HepG2 (cell line): ENCODE data around the gene SSTR5. TPM values are rescaled to one million over a fixed set of nuclear protein-coding genes. Genes with fewer than 3 reads are reported as not detected.
A peak's percentile ranks its signal among the peaks of the same experiment; 100 is the strongest.

Experiments
- CAMTA2 ChIP-seq: sonication (generic); formaldehyde crosslinking; IDR thresholded peaks from 2 replicates; pipeline ENCODE4 v1.4.0; 2020; ENCODE audit warnings: mild to moderate bottlenecking, missing genetic modification reagents, borderline replicate concordance
- CTCF ChIP-seq: sonication (generic); formaldehyde crosslinking; IDR thresholded peaks from 2 replicates; pipeline ENCODE4 v1.5.0; 2020; ENCODE audit warnings: mild to moderate bottlenecking, missing genetic modification reagents, moderate library complexity
- DNMT3B ChIP-seq: conservative IDR thresholded peaks from 2 replicates; pipeline ENCODE4 v1.6.1; 2016; ENCODE audit warnings: missing biosample characterization, control low read depth
- EP300 ChIP-seq, 3 experiments: sonication (generic) in 1 of 3; formaldehyde crosslinking in 1 of 3; IDR thresholded peaks; 2 replicates each; pipeline versions ENCODE4 v1.5.1 to v1.6.1; 2011 to 2020; ENCODE audit warnings: low read depth in 2 of 3, low read length in 2 of 3, borderline replicate concordance in 1 of 3, improper control_type of control experiment in 1 of 3, mild to moderate bottlenecking in 1 of 3, missing genetic modification reagents in 1 of 3, moderate library complexity in 1 of 3
- EZH2 ChIP-seq: conservative IDR thresholded peaks from 2 replicates; pipeline ENCODE4 v1.6.1; 2012; ENCODE audit warnings: mild to moderate bottlenecking, low read depth, low read length, moderate library complexity
- GFI1 ChIP-seq: sonication (generic); formaldehyde crosslinking; IDR thresholded peaks from 2 replicates; pipeline ENCODE4 v1.5.0; 2020; ENCODE audit warnings: missing genetic modification reagents, mild to moderate bottlenecking, borderline replicate concordance
- IKZF5 ChIP-seq: IDR thresholded peaks from 2 replicates; pipeline ENCODE4 v1.6.1; 2018; ENCODE audit warnings: missing genetic modification reagents, mild to moderate bottlenecking, missing compliant biosample characterization
- KMT2A ChIP-seq: sonication (generic); formaldehyde crosslinking; IDR thresholded peaks from 2 replicates; pipeline ENCODE4 v1.4.0; 2020; ENCODE audit warnings: missing genetic modification reagents
- PRPF4 ChIP-seq: fragments of 200-400 bp; formaldehyde crosslinking; IDR thresholded peaks from 2 replicates; pipeline ENCODE4 v1.6.1; 2016; ENCODE audit warnings: low read length, low read depth; ENCODE audit not compliant: poor library complexity, severe bottlenecking
- RAD21 ChIP-seq: fragments of 450-650 bp; formaldehyde crosslinking; IDR thresholded peaks from 2 replicates; pipeline ENCODE4 v1.5.0; 2020; ENCODE audit warnings: mild to moderate bottlenecking
- SRSF1 ChIP-seq: fragments of 200-400 bp; formaldehyde crosslinking; optimal IDR thresholded peaks from 2 replicates; pipeline ENCODE3; 2017; ENCODE audit warnings: mild to moderate bottlenecking, low read depth, low read length, moderate library complexity
- SSRP1 ChIP-seq: IDR thresholded peaks from 2 replicates; pipeline ENCODE4 v1.6.1; 2016; ENCODE audit warnings: control low read depth
- YY1 ChIP-seq: IDR thresholded peaks from 2 replicates; pipeline ENCODE4 v1.6.1; 2011; ENCODE audit warnings: low read length, low read depth, moderate library complexity, mild to moderate bottlenecking; ENCODE audit not compliant: insufficient read depth, insufficient replicate concordance
- ZGPAT ChIP-seq: IDR thresholded peaks from 2 replicates; pipeline ENCODE4 v1.6.1; 2016; ENCODE audit warnings: mild to moderate bottlenecking
- ZNF597 ChIP-seq: sonication (generic); formaldehyde crosslinking; IDR thresholded peaks from 2 replicates; pipeline ENCODE4 v1.5.0; 2020; ENCODE audit warnings: missing genetic modification reagents
- ZNF687 ChIP-seq: sonication (generic); formaldehyde crosslinking; IDR thresholded peaks from 2 replicates; pipeline ENCODE4 v1.5.1; 2020; ENCODE audit warnings: mild to moderate bottlenecking, missing genetic modification reagents, moderate library complexity
- ZNF761 ChIP-seq: sonication (generic); formaldehyde crosslinking; conservative IDR thresholded peaks from 2 replicates; pipeline ENCODE4 v1.4.0; 2020; ENCODE audit warnings: mild to moderate bottlenecking, missing genetic modification reagents
- ZNF792 ChIP-seq: IDR thresholded peaks from 2 replicates; pipeline ENCODE4 v1.6.1; 2016
- polyA plus RNA-seq, 8 experiments: library from polyadenylated mRNA; depleted of rRNA in 3 of 8; stranded (reverse) in 7 of 8; unstranded in 1 of 8; fragments of >200 nt; fragmentation: Illumina TruSeq in 4 of 8; extraction: Trizol in 4 of 8; gene quantifications; 2 replicates each; pipeline versions ENCODE4 v1.2.1 to v1.2.3, GENCODE V29; 2011 to 2016; ENCODE audit warnings: low read depth in 4 of 8, missing spikeins in 1 of 8, mixed read lengths in 1 of 8; ENCODE audit not compliant: insufficient read depth in 1 of 8
- total RNA-seq, 5 experiments: library from RNA; depleted of rRNA; stranded (reverse); fragments of >200 nt; fragmentation: Illumina TruSeq; extraction: Trizol; gene quantifications; 2 replicates each; pipeline ENCODE4 v1.2.3, GENCODE V29; 2016; ENCODE audit warnings: low read depth in 1 of 5

The SSTR5 gene
- total and polyA plus RNA-seq, 2 of the 13 experiments (the other 11 are each of a cell fraction or from before 2014, with no cell fraction given), result 0.20 to 0.49 TPM

- TF ChIP-seq CTCF (CRISPR knock-in tag) (peak; percentile 92), PRPF4 (no peak), ZNF687 (peak; percentile 40; the same call in 1 of the 2 replicates), EP300 (IDR thresholded peaks at IDR 0.05; ENCODE audit: low read depth in 2 of 2, low read length in 2 of 2) (no peak), EP300 (CRISPR knock-in tag; IDR thresholded peaks at IDR 0.05; ENCODE audit: borderline replicate concordance) (no peak), DNMT3B (CRISPR knock-in tag) (no peak), EZH2 (no peak), GFI1 (CRISPR knock-in tag) (no peak), YY1 (peak; percentile 44), ZNF792 (CRISPR knock-in tag) (no peak), SSRP1 (CRISPR knock-in tag) (no peak), KMT2A (CRISPR knock-in tag) (no peak), ZNF597 (no peak), CAMTA2 (CRISPR knock-in tag) (no peak), ZNF761 (CRISPR knock-in tag) (no peak), RAD21 (CRISPR knock-in tag) (peak; percentile 94), SRSF1 (peak; percentile 88), ZGPAT (peak; percentile 20; the same call in 1 of the 2 replicates), IKZF5 (CRISPR knock-in tag) (no peak)
Measured at GRCh38 chr16:1057252-1057932, 15.2 kb upstream of the SSTR5 start (continued).
